SH-SY5Y (cell line): ENCODE data around the gene PSME3IP1.

Experiments used
- GATA2 ChIP-seq: IDR thresholded peaks from 2 replicates; pipeline ENCODE4 v1.6.1; 2011; ENCODE audit warnings: mild to moderate bottlenecking, low read depth, low read length
- GATA3 ChIP-seq: IDR thresholded peaks from 2 replicates; pipeline ENCODE4 v1.6.1; 2011; ENCODE audit warnings: low read depth, mild to moderate bottlenecking, low read length, moderate library complexity

DNA sequence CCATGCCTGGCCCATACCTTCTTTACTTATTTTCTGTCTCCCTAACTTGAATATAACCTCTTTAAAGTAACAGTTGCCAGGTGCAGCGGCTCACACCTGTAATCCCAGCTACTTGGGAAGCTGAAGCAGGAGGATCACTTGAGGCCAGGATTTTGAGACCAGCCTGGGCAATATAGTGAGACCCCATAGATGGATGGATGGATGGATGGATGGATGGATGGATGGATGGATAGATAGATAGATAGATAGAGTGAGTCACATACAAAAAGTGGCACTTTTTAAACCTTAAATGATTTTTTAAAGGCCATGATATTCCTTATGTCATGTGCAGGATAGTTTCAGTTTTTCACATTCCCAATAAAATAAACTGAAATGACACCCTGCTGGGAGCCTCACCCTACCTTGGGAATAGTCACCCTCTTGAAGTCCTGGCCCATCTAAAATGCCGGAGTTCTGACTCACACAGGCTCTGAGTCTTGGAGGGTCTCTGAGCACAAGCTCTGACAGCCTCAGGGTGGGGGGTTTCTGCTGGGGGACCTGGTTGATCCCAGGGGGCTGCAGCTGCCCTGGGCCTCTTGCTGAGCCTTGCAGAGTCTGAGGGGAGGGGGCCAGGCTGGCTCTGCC lies 67.3 kb downstream of the PSME3IP1 start:
- TF ChIP-seq GATA3 (no peak), GATA2 (no peak)
